ENCODE results near the gene CANT1. TPM values are rescaled to one million over a fixed set of nuclear protein-coding genes. Genes with fewer than 3 reads are reported as not detected.

Gene CANT1
- total RNA-seq, 1 experiment from 2014 or later = 97.1 TPM

DNA sequence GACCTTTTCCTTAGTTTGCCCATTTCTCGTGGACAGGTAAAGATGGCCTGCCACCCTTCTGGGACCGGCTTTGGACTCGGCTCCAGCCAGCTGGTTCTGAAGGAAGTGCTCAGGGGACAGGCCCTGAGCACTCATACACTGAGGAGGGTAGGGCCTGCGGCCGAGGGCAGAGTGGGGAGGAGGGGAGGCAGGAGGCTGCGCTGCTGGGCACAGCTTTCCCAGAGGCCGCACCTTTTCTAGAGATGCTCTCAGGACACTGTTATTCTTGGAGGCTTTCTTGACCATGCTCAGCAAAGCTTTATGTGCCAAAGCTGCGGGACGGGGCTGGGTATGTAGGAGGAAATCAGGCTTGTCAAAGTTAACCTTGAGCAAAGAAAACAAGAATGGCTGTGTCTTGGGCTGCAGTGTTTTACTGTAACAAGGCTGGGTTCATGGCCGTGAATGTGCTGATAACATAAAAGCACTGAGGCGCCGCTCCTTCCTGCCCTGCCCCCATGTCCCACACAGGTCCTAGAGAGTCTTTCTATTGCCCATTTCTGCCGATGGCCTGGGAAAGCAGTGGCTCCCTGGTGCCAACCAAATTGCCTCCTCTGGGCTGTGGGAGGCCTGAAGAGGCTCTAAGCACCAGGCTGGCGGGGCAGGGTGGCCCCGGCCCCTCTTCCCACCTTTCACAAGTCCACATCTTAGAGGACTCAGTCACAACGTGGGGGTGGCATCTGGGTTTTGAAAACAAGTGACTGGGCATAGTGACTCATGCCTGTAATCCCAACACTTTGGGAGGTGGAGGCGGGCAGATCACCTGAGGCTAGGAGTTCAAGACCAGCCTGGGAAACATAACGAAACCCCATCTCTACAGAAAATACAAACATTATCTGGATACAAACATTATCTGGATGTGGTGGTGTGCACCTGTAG is 62.1 kb downstream of the CANT1 start:
- ATAC-seq (peak; percentile 64), DNase-seq (ENCODE audit: low read depth, low spot score) (no peak)
- H3K79me2 ChIP-seq (ENCODE audit: insufficient read depth, low read length) = no peaks in the 10 kb centered on the region
- peaks cover 15 to 26% of the 10 kb centered on the region in 2 experiments for H3K4me1 ChIP-seq (ENCODE audit: control insufficient read depth in 1 of 2, insufficient read depth in 2 of 2, low read length in 2 of 2)
- no peaks in the 10 kb centered on the region for H4K20me1 ChIP-seq (ENCODE audit: insufficient read depth)
- no peaks in the 10 kb centered on the region for H3K9me3 ChIP-seq (ENCODE audit: control insufficient read depth in 1 of 2, insufficient read depth in 1 of 2, low read depth in 1 of 2, low read length in 2 of 2)
- no peak overlapping the region for H3K27ac ChIP-seq (ENCODE audit: low read depth, low read length)
- H3K9ac ChIP-seq (ENCODE audit: low read length) = no peak overlapping the region
- RAD21 ChIA-PET (ENCODE audit: low non-redundant PET in 1 of 2, low total read pairs in 2 of 2, uncharacterized antibody in 2 of 2, unreplicated experiment in 2 of 2) = no interaction called here
- CTCF ChIA-PET = no interaction called here
- no peak overlapping the region for H3K4me3 ChIP-seq (replicated peaks in 1 of 2; ENCODE audit: low read depth in 1 of 2, low read length in 2 of 2)
- no peaks in the 10 kb centered on the region for H3K36me3 ChIP-seq (ENCODE audit: control insufficient read depth in 1 of 2, insufficient read depth in 2 of 2, low read length in 2 of 2)
- intact Hi-C loops (cut with micrococcal nuclease) = no loop called here
- H3K4me2 ChIP-seq (ENCODE audit: low read length) = peak overlapping the region; percentile 56
- TF ChIP-seq SRF (IDR thresholded peaks at IDR 0.05; ENCODE audit: low read depth) (no peak), EGR1 (IDR thresholded peaks at IDR 0.05; ENCODE audit: low read depth) (no peak)
- H3K27me3 ChIP-seq (ENCODE audit: insufficient read depth, low read length) = no peaks in the 10 kb centered on the region
- peak overlapping the region; percentile 68 for H2AFZ ChIP-seq (ENCODE audit: low read depth, low read length, poor library complexity, severe bottlenecking)
- 0 out of 2 replicates have a peak, but pooled peaks cover 4% of the 10 kb centered on the region for H3K9me2 ChIP-seq (ENCODE audit: insufficient read depth)
- BruUV-seq (replicated peaks) = no TSS peak
- POLR2A ChIA-PET = no interaction called here

DNA sequence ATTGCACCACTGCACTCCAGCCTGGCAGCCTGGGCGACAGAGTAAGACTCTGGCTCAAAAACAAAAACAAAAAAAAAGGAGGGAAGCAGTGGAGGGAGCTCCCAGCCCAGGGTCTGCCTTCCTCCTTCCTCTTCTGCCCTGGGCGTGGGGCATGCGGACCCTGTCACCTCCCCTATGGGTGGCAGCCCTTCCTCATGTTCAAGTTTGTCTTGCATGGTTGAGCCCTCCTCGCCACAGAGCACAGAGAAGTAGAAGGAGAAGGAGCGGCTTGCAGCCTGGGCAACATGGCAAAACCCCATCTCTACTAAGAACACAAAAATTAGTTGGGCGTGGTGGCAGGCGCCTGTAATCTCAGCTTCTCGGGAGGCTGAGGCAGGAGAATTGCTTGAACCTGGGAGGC is 62.9 kb downstream of the CANT1 start:
- H3K9me3 ChIP-seq (ENCODE audit: control insufficient read depth in 1 of 2, insufficient read depth in 1 of 2, low read depth in 1 of 2, low read length in 2 of 2) = no peaks in the 10 kb centered on the region
- intact Hi-C loops (cut with micrococcal nuclease) = no loop called here
- H3K9me2 ChIP-seq (ENCODE audit: insufficient read depth) = 0 out of 2 replicates have a peak, but pooled peaks cover 4% of the 10 kb centered on the region
- no peak overlapping the region for H3K9ac ChIP-seq (ENCODE audit: low read length)
- no peaks in the 10 kb centered on the region for H4K20me1 ChIP-seq (ENCODE audit: insufficient read depth)
- RAD21 ChIA-PET (ENCODE audit: low non-redundant PET in 1 of 2, low total read pairs in 2 of 2, uncharacterized antibody in 2 of 2, unreplicated experiment in 2 of 2) = no interaction called here
- DNase-seq (ENCODE audit: low read depth, low spot score) = no peak
- H2AFZ ChIP-seq (ENCODE audit: low read depth, low read length, poor library complexity, severe bottlenecking) = no peak overlapping the region
- POLR2A ChIA-PET = no interaction called here
- H3K27me3 ChIP-seq (ENCODE audit: insufficient read depth, low read length) = no peaks in the 10 kb centered on the region
- TF ChIP-seq SP1 (IDR thresholded peaks at IDR 0.05; ENCODE audit: low read depth) (no peak), TCF7L2 (IDR thresholded peaks at IDR 0.05; ENCODE audit: borderline replicate concordance, extremely low read depth, insufficient read depth, insufficient read length) (no peak), YY1 (IDR thresholded peaks at IDR 0.05; ENCODE audit: extremely low read depth, insufficient replicate concordance, low read depth, low read length) (no peak), POLR2A (IDR thresholded peaks at IDR 0.05; ENCODE audit: borderline replicate concordance, extremely low read depth, insufficient read depth, insufficient read length) (no peak), POLR2AphosphoS5 (IDR thresholded peaks at IDR 0.05; ENCODE audit: low read depth, low read length) (no peak), SRF (IDR thresholded peaks at IDR 0.05; ENCODE audit: low read depth) (no peak), SIN3A (IDR thresholded peaks at IDR 0.05; ENCODE audit: low read depth) (no peak), JUND (IDR thresholded peaks at IDR 0.05) (no peak), RAD21 (IDR thresholded peaks at IDR 0.05; ENCODE audit: low read depth) (no peak), EGR1 (IDR thresholded peaks at IDR 0.05; ENCODE audit: low read depth) (no peak)
- TF ChIP-seq, protein P1, sequence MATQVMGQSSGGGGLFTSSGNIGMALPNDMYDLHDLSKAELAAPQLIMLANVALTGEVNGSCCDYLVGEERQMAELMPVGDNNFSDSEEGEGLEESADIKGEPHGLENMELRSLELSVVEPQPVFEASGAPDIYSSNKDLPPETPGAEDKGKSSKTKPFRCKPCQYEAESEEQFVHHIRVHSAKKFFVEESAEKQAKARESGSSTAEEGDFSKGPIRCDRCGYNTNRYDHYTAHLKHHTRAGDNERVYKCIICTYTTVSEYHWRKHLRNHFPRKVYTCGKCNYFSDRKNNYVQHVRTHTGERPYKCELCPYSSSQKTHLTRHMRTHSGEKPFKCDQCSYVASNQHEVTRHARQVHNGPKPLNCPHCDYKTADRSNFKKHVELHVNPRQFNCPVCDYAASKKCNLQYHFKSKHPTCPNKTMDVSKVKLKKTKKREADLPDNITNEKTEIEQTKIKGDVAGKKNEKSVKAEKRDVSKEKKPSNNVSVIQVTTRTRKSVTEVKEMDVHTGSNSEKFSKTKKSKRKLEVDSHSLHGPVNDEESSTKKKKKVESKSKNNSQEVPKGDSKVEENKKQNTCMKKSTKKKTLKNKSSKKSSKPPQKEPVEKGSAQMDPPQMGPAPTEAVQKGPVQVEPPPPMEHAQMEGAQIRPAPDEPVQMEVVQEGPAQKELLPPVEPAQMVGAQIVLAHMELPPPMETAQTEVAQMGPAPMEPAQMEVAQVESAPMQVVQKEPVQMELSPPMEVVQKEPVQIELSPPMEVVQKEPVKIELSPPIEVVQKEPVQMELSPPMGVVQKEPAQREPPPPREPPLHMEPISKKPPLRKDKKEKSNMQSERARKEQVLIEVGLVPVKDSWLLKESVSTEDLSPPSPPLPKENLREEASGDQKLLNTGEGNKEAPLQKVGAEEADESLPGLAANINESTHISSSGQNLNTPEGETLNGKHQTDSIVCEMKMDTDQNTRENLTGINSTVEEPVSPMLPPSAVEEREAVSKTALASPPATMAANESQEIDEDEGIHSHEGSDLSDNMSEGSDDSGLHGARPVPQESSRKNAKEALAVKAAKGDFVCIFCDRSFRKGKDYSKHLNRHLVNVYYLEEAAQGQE (IDR thresholded peaks at IDR 0.05; ENCODE audit: low read depth) = no peak
- TF ChIP-seq, protein P2, sequence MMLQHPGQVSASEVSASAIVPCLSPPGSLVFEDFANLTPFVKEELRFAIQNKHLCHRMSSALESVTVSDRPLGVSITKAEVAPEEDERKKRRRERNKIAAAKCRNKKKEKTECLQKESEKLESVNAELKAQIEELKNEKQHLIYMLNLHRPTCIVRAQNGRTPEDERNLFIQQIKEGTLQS (IDR thresholded peaks at IDR 0.05) = no peak
- no peaks in the 10 kb centered on the region for H3K79me2 ChIP-seq (ENCODE audit: insufficient read depth, low read length)
- H3K27ac ChIP-seq (ENCODE audit: low read depth, low read length) = no peak overlapping the region
- no peak overlapping the region for H3K4me2 ChIP-seq (ENCODE audit: low read length)
- no peak for ATAC-seq
- CTCF ChIA-PET = no interaction called here
- H3K4me3 ChIP-seq (replicated peaks in 1 of 2; ENCODE audit: low read depth in 1 of 2, low read length in 2 of 2) = no peak overlapping the region
- peaks cover 15 to 27% of the 10 kb centered on the region in 2 experiments for H3K4me1 ChIP-seq (ENCODE audit: control insufficient read depth in 1 of 2, insufficient read depth in 2 of 2, low read length in 2 of 2)
- BruUV-seq (replicated peaks) = no TSS peak
- no peaks in the 10 kb centered on the region for H3K36me3 ChIP-seq (ENCODE audit: control insufficient read depth in 1 of 2, insufficient read depth in 2 of 2, low read length in 2 of 2)

Measured in HCT116 (cell line).